ENCODE results near the gene BEGAIN.

- TF ChIP-seq, protein P1, sequence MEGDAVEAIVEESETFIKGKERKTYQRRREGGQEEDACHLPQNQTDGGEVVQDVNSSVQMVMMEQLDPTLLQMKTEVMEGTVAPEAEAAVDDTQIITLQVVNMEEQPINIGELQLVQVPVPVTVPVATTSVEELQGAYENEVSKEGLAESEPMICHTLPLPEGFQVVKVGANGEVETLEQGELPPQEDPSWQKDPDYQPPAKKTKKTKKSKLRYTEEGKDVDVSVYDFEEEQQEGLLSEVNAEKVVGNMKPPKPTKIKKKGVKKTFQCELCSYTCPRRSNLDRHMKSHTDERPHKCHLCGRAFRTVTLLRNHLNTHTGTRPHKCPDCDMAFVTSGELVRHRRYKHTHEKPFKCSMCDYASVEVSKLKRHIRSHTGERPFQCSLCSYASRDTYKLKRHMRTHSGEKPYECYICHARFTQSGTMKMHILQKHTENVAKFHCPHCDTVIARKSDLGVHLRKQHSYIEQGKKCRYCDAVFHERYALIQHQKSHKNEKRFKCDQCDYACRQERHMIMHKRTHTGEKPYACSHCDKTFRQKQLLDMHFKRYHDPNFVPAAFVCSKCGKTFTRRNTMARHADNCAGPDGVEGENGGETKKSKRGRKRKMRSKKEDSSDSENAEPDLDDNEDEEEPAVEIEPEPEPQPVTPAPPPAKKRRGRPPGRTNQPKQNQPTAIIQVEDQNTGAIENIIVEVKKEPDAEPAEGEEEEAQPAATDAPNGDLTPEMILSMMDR (conservative IDR thresholded peaks at IDR 0.05 in 1 of 2, IDR thresholded peaks at IDR 0.05 in 1 of 2; ENCODE audit: low read depth in 1 of 2, low read length in 2 of 2): no peak
- TF ChIP-seq EZH2 (IDR thresholded peaks at IDR 0.05; ENCODE audit: low read length, missing control alignments): no peak
Measured at GRCh38 chr14:100536721-100537445, 50.3 kb downstream of the BEGAIN start.
